GM23248 (cell line): ENCODE results near the gene RETREG1. TPM values are rescaled to one million over a fixed set of nuclear protein-coding genes. Genes with fewer than 3 reads are reported as not detected.
A peak's percentile ranks its signal among the peaks of the same experiment; 100 is the strongest.

Experiments
- DNase-seq: peaks from one replicate; pipeline ENCODE4 v3.0.0-alpha.2; 2015
- H2AFZ ChIP-seq: fragments of 200-600 bp; sonication (generic); 2 replicates; pipeline ENCODE4 v1.6.1; 2016; ENCODE audit warnings: antibody characterized with exemption
- H3F3A ChIP-seq: fragments of 200-600 bp; sonication (generic); 2 replicates; pipeline ENCODE4 v1.6.1; 2016; ENCODE audit warnings: mild to moderate bottlenecking, antibody characterized with exemption, mixed run types; ENCODE audit not compliant: insufficient read depth
- H3K27ac ChIP-seq: fragments of 200-600 bp; sonication (generic); 2 replicates; pipeline ENCODE4 v1.5.1; 2016; ENCODE audit warnings: mild to moderate bottlenecking
- H3K27me3 ChIP-seq: fragments of 200-600 bp; sonication (generic); replicated peaks from 2 replicates; pipeline ENCODE4 v1.6.1; 2016; ENCODE audit warnings: mild to moderate bottlenecking; ENCODE audit not compliant: insufficient read depth
- H3K36me3 ChIP-seq: fragments of 200-600 bp; sonication (generic); 2 replicates; pipeline ENCODE4 v1.6.1; 2016; ENCODE audit warnings: low read depth, mild to moderate bottlenecking
- H3K4me1 ChIP-seq: fragments of 200-600 bp; sonication (generic); 2 replicates; pipeline ENCODE4 v1.6.1; 2016; ENCODE audit warnings: mild to moderate bottlenecking; ENCODE audit not compliant: insufficient read depth
- H3K4me2 ChIP-seq: fragments of 200-600 bp; sonication (generic); one replicate; pipeline ENCODE4 v1.6.1; 2016; ENCODE audit warnings: mild to moderate bottlenecking; ENCODE audit not compliant: unreplicated experiment
- H3K4me3 ChIP-seq: fragments of 200-600 bp; sonication (generic); 2 replicates; pipeline ENCODE4 v1.5.1; 2016; ENCODE audit warnings: mild to moderate bottlenecking
- H3K79me2 ChIP-seq: fragments of 200-600 bp; sonication (generic); 2 replicates; pipeline ENCODE4 v1.6.1; 2016; ENCODE audit warnings: mild to moderate bottlenecking; ENCODE audit not compliant: insufficient read depth
- H3K9ac ChIP-seq: fragments of 200-600 bp; sonication (generic); 2 replicates; pipeline ENCODE4 v1.6.1; 2016; ENCODE audit warnings: mild to moderate bottlenecking
- H3K9me2 ChIP-seq: fragments of 200-600 bp; sonication (generic); 2 replicates; pipeline ENCODE4 v1.6.1; 2016; ENCODE audit warnings: mixed run types, mild to moderate bottlenecking, moderate library complexity; ENCODE audit not compliant: insufficient read depth
- H3K9me3 ChIP-seq: fragments of 200-600 bp; sonication (generic); one replicate; pipeline ENCODE4 v1.6.1; 2017; ENCODE audit warnings: low read depth
- H4K20me1 ChIP-seq: fragments of 200-600 bp; sonication (generic); 2 replicates; pipeline ENCODE4 v1.6.0; 2016; ENCODE audit not compliant: insufficient read depth
- EZH2 ChIP-seq: fragments of 200-600 bp; sonication (generic); IDR thresholded peaks from 2 replicates; pipeline ENCODE4 v1.6.1; 2018; ENCODE audit warnings: antibody characterized with exemption, mild to moderate bottlenecking; ENCODE audit not compliant: insufficient read depth, poor library complexity, severe bottlenecking
- EZH2phosphoT487 ChIP-seq: fragments of 200-600 bp; sonication (generic); IDR thresholded peaks from 2 replicates; pipeline ENCODE4 v1.6.1; 2018; ENCODE audit warnings: antibody characterized with exemption, moderate library complexity, mild to moderate bottlenecking, low read depth; ENCODE audit not compliant: insufficient read depth
- WGBS, 2 experiments: methylation state at CpG; one replicate each; pipeline ENCODE4 v1.1.6; 2015 to 2017; ENCODE audit warnings: low lambda C conversion rate in 2 of 2, low coverage in 1 of 2; ENCODE audit errors: missing lambda C conversion rate in 2 of 2; 5-methylcytosine and 5-hydroxymethylcytosine counted together
- in situ Hi-C: fragments of 300-500 bp; cut with MboI; formaldehyde crosslinking; loops from 2 replicates; pipeline ENCODE4 v1.15.0; 2020
- polyA plus RNA-seq: library from polyadenylated mRNA; unstranded; fragments of >200 nt; fragmentation: Nextera tagmentation; extraction: Ambion mirVana; gene quantifications from 2 replicates; pipeline ENCODE4 v1.2.1, GENCODE V29; 2016
- total RNA-seq: library from RNA; depleted of rRNA; stranded (reverse); fragments of >200 nt; shearing (Covaris generic); gene quantifications from 2 replicates; pipeline ENCODE4 v1.2.3, GENCODE V29; 2014

RETREG1 gene
- total and polyA plus RNA-seq, 2 experiments from 2014 or later: 0.22 to 1.1 TPM

- Histone ChIP-seq H2AFZ (no peak overlapping the region), H3K4me2 (no peak overlapping the region), H3K9me2 (no peaks in the 10 kb centered on the region), H3K79me2 (no peaks in the 10 kb centered on the region), H3F3A (no peaks in the 10 kb centered on the region), H3K9ac (no peak overlapping the region), H4K20me1 (no peaks in the 10 kb centered on the region), H3K27me3 (no peaks in the 10 kb centered on the region), H3K27ac (no peak overlapping the region), H3K4me1 (no peaks in the 10 kb centered on the region), H3K36me3 (no peaks in the 10 kb centered on the region), H3K9me3 (no peaks in the 10 kb centered on the region), H3K4me3 (no peak overlapping the region)
- DNase-seq: no peak
- TF ChIP-seq EZH2phosphoT487 (no peak), EZH2 (no peak)
- 68 to 70% methylated on average over 3 of the region's 3 CpGs for WGBS, 2 experiments
- in situ Hi-C loops: no loop called here
Measured at GRCh38 chr5:16586556-16586955, 30.2 kb downstream of the RETREG1 start.

- no peaks in the 10 kb centered on the region for H3K9me3 ChIP-seq
- H3K9ac ChIP-seq: no peak overlapping the region
- no peak overlapping the region for H3K27ac ChIP-seq
- no peak overlapping the region for H2AFZ ChIP-seq
- H3K4me2 ChIP-seq: no peak overlapping the region
- H3K4me3 ChIP-seq: no peak overlapping the region
- in situ Hi-C loops: no loop called here
- H4K20me1 ChIP-seq: no peaks in the 10 kb centered on the region
- no peaks in the 10 kb centered on the region for H3K9me2 ChIP-seq
- no peaks in the 10 kb centered on the region for H3K79me2 ChIP-seq
- WGBS, 2 experiments: 70 to 72% methylated on average over 4 of the region's 4 CpGs
- no peaks in the 10 kb centered on the region for H3K4me1 ChIP-seq
- TF ChIP-seq EZH2phosphoT487: no peak
- no peak for TF ChIP-seq EZH2
- H3K27me3 ChIP-seq: no peaks in the 10 kb centered on the region
- DNase-seq: peak; percentile 8
- H3K36me3 ChIP-seq: no peaks in the 10 kb centered on the region
- no peaks in the 10 kb centered on the region for H3F3A ChIP-seq
Measured at GRCh38 chr5:16585041-16585667, 31.6 kb downstream of the RETREG1 start.

- Histone ChIP-seq H3K36me3 (no peaks in the 10 kb centered on the region), H3K4me2 (no peak overlapping the region), H2AFZ (no peak overlapping the region), H3K27me3 (no peaks in the 10 kb centered on the region), H3K9me2 (no peaks in the 10 kb centered on the region), H3F3A (no peaks in the 10 kb centered on the region), H3K9ac (no peak overlapping the region), H3K79me2 (no peaks in the 10 kb centered on the region), H3K9me3 (no peaks in the 10 kb centered on the region), H3K4me1 (no peaks in the 10 kb centered on the region), H3K27ac (no peak overlapping the region), H3K4me3 (no peak overlapping the region), H4K20me1 (no peaks in the 10 kb centered on the region)
- in situ Hi-C loops: no loop called here
- WGBS, 2 experiments: 50 to 51% methylated on average over 4 of the region's 4 CpGs
- DNase-seq: peak; percentile 6
- TF ChIP-seq EZH2: no peak
- no peak for TF ChIP-seq EZH2phosphoT487
Measured at GRCh38 chr5:16582081-16582480, 34.7 kb downstream of the RETREG1 start.

GRCh38 chr5:16580382-16580781 is 36.4 kb downstream of the RETREG1 start:
- no peaks in the 10 kb centered on the region for H3K36me3 ChIP-seq
- no peak overlapping the region for H3K4me3 ChIP-seq
- WGBS, 2 experiments: 78 to 85% methylated on average over 6 of the region's 6 CpGs
- no peak overlapping the region for H2AFZ ChIP-seq
- no peaks in the 10 kb centered on the region for H4K20me1 ChIP-seq
- no peak overlapping the region for H3K27ac ChIP-seq
- H3K4me1 ChIP-seq: peaks cover 8% of the 10 kb centered on the region
- H3K4me2 ChIP-seq: no peak overlapping the region
- H3F3A ChIP-seq: peaks cover 8% of the 10 kb centered on the region
- no peaks in the 10 kb centered on the region for H3K27me3 ChIP-seq
- H3K9ac ChIP-seq: no peak overlapping the region
- no peaks in the 10 kb centered on the region for H3K9me3 ChIP-seq
- H3K9me2 ChIP-seq: no peaks in the 10 kb centered on the region
- no peaks in the 10 kb centered on the region for H3K79me2 ChIP-seq
- DNase-seq: no peak
- in situ Hi-C loops: no loop called here
- TF ChIP-seq EZH2phosphoT487: no peak
- TF ChIP-seq EZH2: no peak
